Endothelial cell of umbilical vein (primary cell): ENCODE measurements around the gene PTBP2.

ENCODE experiments used
- CTCF ChIP-seq, 2 donors: IDR thresholded peaks; 1 replicate in 1 of 2; 2 replicates in 1 of 2; pipeline ENCODE4 v1.5.1; 2011; ENCODE audit warnings: low read length in 2 of 2, mild to moderate bottlenecking in 2 of 2, moderate library complexity in 2 of 2, control low read depth in 1 of 2, inconsistent platforms in 1 of 2, low read depth in 1 of 2; ENCODE audit not compliant: insufficient read depth in 1 of 2; ENCODE audit errors: extremely low read depth in 1 of 2
- FOS ChIP-seq: IDR thresholded peaks from 2 replicates; pipeline ENCODE4 v1.6.1; 2011; ENCODE audit warnings: mild to moderate bottlenecking, low read length, moderate library complexity, borderline replicate concordance; ENCODE audit not compliant: insufficient read depth
- POLR2A ChIP-seq: IDR thresholded peaks from 2 replicates; pipeline ENCODE4 v1.6.1; 2012; ENCODE audit warnings: low read depth, mild to moderate bottlenecking, control low read depth, low read length
- TF ChIP-seq, protein P1 (sequence below): IDR thresholded peaks from 2 replicates; pipeline ENCODE4 v1.6.1; 2011; ENCODE audit not compliant: insufficient read depth, insufficient read length

DNA sequence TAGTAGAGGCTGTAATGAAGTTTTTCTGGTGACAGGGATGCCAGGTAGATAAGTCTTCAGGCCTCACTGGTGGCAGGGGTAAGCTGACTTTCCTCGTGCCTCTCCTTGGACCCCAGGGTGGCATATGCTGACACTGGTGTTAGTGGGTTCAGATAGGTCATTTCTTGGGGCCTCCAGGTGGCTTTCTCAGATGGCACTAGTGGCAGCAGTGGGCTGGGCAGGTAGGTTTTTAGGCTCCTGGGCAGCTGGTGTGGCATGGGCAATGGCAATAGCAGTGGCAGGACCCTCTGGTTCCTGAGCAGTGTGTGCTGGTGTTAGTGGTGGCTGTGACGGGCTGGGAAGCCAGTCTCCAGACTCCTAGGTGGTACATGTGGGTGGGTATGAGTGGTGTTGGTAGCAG, 140.3 kb downstream of the PTBP2 start:
- no peak for TF ChIP-seq FOS
- TF ChIP-seq, protein P1, sequence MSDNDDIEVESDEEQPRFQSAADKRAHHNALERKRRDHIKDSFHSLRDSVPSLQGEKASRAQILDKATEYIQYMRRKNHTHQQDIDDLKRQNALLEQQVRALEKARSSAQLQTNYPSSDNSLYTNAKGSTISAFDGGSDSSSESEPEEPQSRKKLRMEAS: no peak
- no peak for TF ChIP-seq CTCF (IDR thresholded peaks at IDR 0.05; ENCODE audit: extremely low read depth in 1 of 2, insufficient read depth in 1 of 2, low read depth in 1 of 2, low read length in 2 of 2)
- TF ChIP-seq POLR2A: no peak
